HG03039 (cell line): ENCODE data around the gene CD226.
"Not testable (repeated sequence)": the region's sequence is repeated elsewhere in the genome, so short reads cannot be mapped to it uniquely, and the experiment has no call there.

Experiments used
- ATAC-seq: cut with Tn5 transposase; IDR thresholded peaks from one replicate; pipeline ENCODE4 v1.9.1; 2021; ENCODE audit warnings: mild to moderate bottlenecking, moderate library complexity; ENCODE audit not compliant: unreplicated experiment

The CD226 gene

GRCh38 chr18:69956665-69957620 is 9.3 kb upstream of the CD226 start:
- ATAC-seq = no peak

GRCh38 chr18:69956057-69956456 is 8.4 kb upstream of the CD226 start:
- ATAC-seq = no peak

- peak; percentile 29 for ATAC-seq
These were observed 7.2 kb upstream of the CD226 start for GRCh38 chr18:69954719-69955480.

- ATAC-seq = no peak
These were observed 5.5 kb upstream of the CD226 start for GRCh38 chr18:69953191-69953590.

GRCh38 chr18:69951182-69951581 is 3.5 kb upstream of the CD226 start:
- no peak for ATAC-seq

GRCh38 chr18:69949538-69949936 is 1.9 kb upstream of the CD226 start:
- ATAC-seq = no peak

- ATAC-seq = peak; percentile 79
These were observed 1.4 kb upstream of the CD226 start for GRCh38 chr18:69948919-69949537.

GRCh38 chr18:69948256-69948655 is 583 bp upstream of the CD226 start:
- no peak for ATAC-seq

- ATAC-seq = no peak
These were observed 991 bp downstream of the CD226 start for GRCh38 chr18:69946608-69947155.

GRCh38 chr18:69945220-69946114 is 2.2 kb downstream of the CD226 start:
- no peak for ATAC-seq

- ATAC-seq = no peak
These were observed 3.2 kb downstream of the CD226 start for GRCh38 chr18:69944436-69944835.

- ATAC-seq = no peak
These were observed 4.7 kb downstream of the CD226 start for GRCh38 chr18:69943021-69943420.

- ATAC-seq = no peak
These were observed 6.5 kb downstream of the CD226 start for GRCh38 chr18:69941183-69941582.

GRCh38 chr18:69939812-69940211 is 7.9 kb downstream of the CD226 start:
- ATAC-seq = not testable (repeated sequence)

- no peak for ATAC-seq
These were observed 11.5 kb downstream of the CD226 start for GRCh38 chr18:69936191-69936558.

- peak; percentile 89 for ATAC-seq
These were observed 12.1 kb downstream of the CD226 start for GRCh38 chr18:69935319-69936190.

- ATAC-seq = no peak
These were observed 12.9 kb downstream of the CD226 start for GRCh38 chr18:69934601-69935265.

GRCh38 chr18:69929041-69929774 is 18.5 kb downstream of the CD226 start:
- no peak for ATAC-seq
